Stimulated activated CD4-positive, alpha-beta T cell treated with anti-CD3 and anti-CD28 coated beads, TNF-alpha, amount 100 ng/mL, for 48 hours (primary cell): ENCODE data around the gene MAGEL2.
A peak's percentile ranks its signal among the peaks of the same experiment; 100 is the strongest.

Experiments used
- DNase-seq, 3 donors: peaks; one replicate each; pipeline ENCODE4 v3.0.0-alpha.2; 2020; ENCODE audit warnings: low read depth in 3 of 3

MAGEL2 gene

GRCh38 chr15:23647421-23648370 lies at the start of gene MAGEL2:
TSS of gene MAGEL2 (minus strand) at chr15:23647867. CDS start at chr15:23647742, 125 bp downstream.
- DNase-seq, result no peak

- no peak for DNase-seq
Observed at GRCh38 chr15:23695282-23695681, 47.6 kb upstream of the MAGEL2 start.

- no peak for DNase-seq
Observed at GRCh38 chr15:23694592-23694991, 46.9 kb upstream of the MAGEL2 start.

GRCh38 chr15:23690450-23690852 lies 42.8 kb upstream of the MAGEL2 start:
- DNase-seq, result no peak

GRCh38 chr15:23690015-23690414 lies 42.3 kb upstream of the MAGEL2 start:
- DNase-seq, result no peak

- DNase-seq, result no peak
Observed at GRCh38 chr15:23687143-23687470, 39.4 kb upstream of the MAGEL2 start, which contains the start of gene NDN. TSS of gene NDN (minus strand) at chr15:23687305. CDS start at chr15:23687217, 88 bp downstream.

GRCh38 chr15:23686466-23687142 lies 38.9 kb upstream of the MAGEL2 start:
- DNase-seq, result no peak

GRCh38 chr15:23671481-23671880 lies 23.8 kb upstream of the MAGEL2 start:
- no peak for DNase-seq

GRCh38 chr15:23670970-23671369 lies 23.3 kb upstream of the MAGEL2 start:
- DNase-seq, result no peak

- no peak for DNase-seq
Observed at GRCh38 chr15:23663232-23663631, 15.6 kb upstream of the MAGEL2 start.

GRCh38 chr15:23648920-23649515 lies 1.4 kb upstream of the MAGEL2 start:
- peak in 1 of 3 donors; percentile 36 for DNase-seq

GRCh38 chr15:23647001-23647295 lies 719 bp downstream of the MAGEL2 start:
- no peak for DNase-seq

- DNase-seq, result no peak
Observed at GRCh38 chr15:23646165-23647000, 1.3 kb downstream of the MAGEL2 start.

GRCh38 chr15:23645371-23646164 lies 2.1 kb downstream of the MAGEL2 start:
- DNase-seq, result no peak

- no peak for DNase-seq
Observed at GRCh38 chr15:23644829-23645228, 2.8 kb downstream of the MAGEL2 start.

GRCh38 chr15:23642413-23643044 lies 5.1 kb downstream of the MAGEL2 start:
- peak in 2 of 3 donors; percentile 17 to 32 for DNase-seq

- DNase-seq, result no peak
Observed at GRCh38 chr15:23634181-23634580, 13.5 kb downstream of the MAGEL2 start.

GRCh38 chr15:23629234-23629805 lies 18.3 kb downstream of the MAGEL2 start:
- no peak for DNase-seq

GRCh38 chr15:23628612-23629233 lies 18.9 kb downstream of the MAGEL2 start:
- DNase-seq, result no peak

- no peak for DNase-seq
Observed at GRCh38 chr15:23616536-23616935, 31.1 kb downstream of the MAGEL2 start.
